C4-2B (cell line): Measurements from ENCODE around the gene AKR1C2.
"Not testable (repeated sequence)": the region's sequence is repeated elsewhere in the genome, so short reads cannot be mapped to it uniquely, and the experiment has no call there.

Experiments
- H3K27ac ChIP-seq: fragments of 450-650 bp; 2 replicates; pipeline ENCODE4 v1.5.1; 2017
- CTCF ChIP-seq: fragments of 450-650 bp; conservative IDR thresholded peaks from 2 replicates; pipeline ENCODE4 v1.5.1; 2017; ENCODE audit warnings: mild to moderate bottlenecking
- ZFX ChIP-seq: fragments of 450-650 bp; IDR thresholded peaks from 2 replicates; pipeline ENCODE4 v1.6.1; 2017

The AKR1C2 gene

GRCh38 chr10:4983615-4984216, 19.9 kb downstream of the AKR1C2 start:
- no peak for TF ChIP-seq CTCF
- TF ChIP-seq ZFX, result no peak
- no peak overlapping the region for H3K27ac ChIP-seq

GRCh38 chr10:4982764-4983226, 20.9 kb downstream of the AKR1C2 start:
- H3K27ac ChIP-seq, result no peak overlapping the region
- TF ChIP-seq CTCF (no peak), ZFX (no peak)

- peak; percentile 61 for TF ChIP-seq CTCF
- no peak for TF ChIP-seq ZFX
- no peak overlapping the region for H3K27ac ChIP-seq
Observed at GRCh38 chr10:4981722-4982471, 21.8 kb downstream of the AKR1C2 start.

- no peak overlapping the region for H3K27ac ChIP-seq
- no peak for TF ChIP-seq ZFX
- TF ChIP-seq CTCF, result no peak
Observed at GRCh38 chr10:4980793-4981192, 22.9 kb downstream of the AKR1C2 start.

GRCh38 chr10:4978870-4979269, 24.8 kb downstream of the AKR1C2 start:
- no peak overlapping the region for H3K27ac ChIP-seq
- no peak for TF ChIP-seq CTCF
- TF ChIP-seq ZFX, result no peak

GRCh38 chr10:4977025-4977424, 26.6 kb downstream of the AKR1C2 start:
- TF ChIP-seq CTCF (no peak), ZFX (no peak)
- H3K27ac ChIP-seq, result no peak overlapping the region

GRCh38 chr10:4974400-4974799, 29.3 kb downstream of the AKR1C2 start:
- not testable (repeated sequence) for H3K27ac ChIP-seq

GRCh38 chr10:4973294-4973693, 30.4 kb downstream of the AKR1C2 start:
- H3K27ac ChIP-seq, result not testable (repeated sequence)

- not testable (repeated sequence) for H3K27ac ChIP-seq
Observed at GRCh38 chr10:4972369-4973142, 31.1 kb downstream of the AKR1C2 start.

- H3K27ac ChIP-seq, result not testable (repeated sequence)
Observed at GRCh38 chr10:4970362-4970761, 33.3 kb downstream of the AKR1C2 start.

- H3K27ac ChIP-seq, result not testable (repeated sequence)
Observed at GRCh38 chr10:4969289-4969688, 34.4 kb downstream of the AKR1C2 start.

- not testable (repeated sequence) for H3K27ac ChIP-seq
Observed at GRCh38 chr10:4967189-4967588, 36.5 kb downstream of the AKR1C2 start.

- H3K27ac ChIP-seq, result not testable (repeated sequence)
Observed at GRCh38 chr10:4965763-4966162, 37.9 kb downstream of the AKR1C2 start.
